H9 (cell line): ENCODE results near the gene TFF3. TPM values are rescaled to one million over a fixed set of nuclear protein-coding genes. Genes with fewer than 3 reads are reported as not detected.

Source experiments
- DNase-seq: peaks from one replicate; pipeline ENCODE4 v3.0.0-alpha.2; 2017
- H2AFZ ChIP-seq: one replicate; pipeline ENCODE4 v1.6.1; 2013; ENCODE audit warnings: mild to moderate bottlenecking, low read length, control low read depth, moderate library complexity
- H2AK5ac ChIP-seq: 2 replicates; pipeline ENCODE4 v1.6.1; 2013; ENCODE audit warnings: low read length, control low read depth, mixed read lengths; ENCODE audit not compliant: insufficient read length
- H2BK120ac ChIP-seq: one replicate; pipeline ENCODE4 v1.6.1; 2013; ENCODE audit warnings: low read depth, mild to moderate bottlenecking, low read length, control low read depth, inconsistent platforms; ENCODE audit not compliant: poor library complexity, severe bottlenecking
- H2BK12ac ChIP-seq: 2 replicates; pipeline ENCODE4 v1.6.1; 2013; ENCODE audit warnings: low read length, control low read depth, mixed read lengths, low read depth; ENCODE audit not compliant: insufficient read length
- H2BK15ac ChIP-seq: 2 replicates; pipeline ENCODE4 v1.6.1; 2013; ENCODE audit warnings: low read depth, low read length, control low read depth
- H2BK20ac ChIP-seq: one replicate; pipeline ENCODE4 v1.6.1; 2013; ENCODE audit warnings: low read depth, mild to moderate bottlenecking, low read length, control low read depth, inconsistent platforms; ENCODE audit not compliant: poor library complexity, severe bottlenecking
- H2BK5ac ChIP-seq: 2 replicates; pipeline ENCODE4 v1.6.1; 2013; ENCODE audit warnings: low read length, control low read depth, mixed read lengths; ENCODE audit not compliant: insufficient read length
- H3K14ac ChIP-seq: 2 replicates; pipeline ENCODE4 v1.6.1; 2013; ENCODE audit warnings: low read length, control low read depth; ENCODE audit not compliant: insufficient read depth
- H3K18ac ChIP-seq: 2 replicates; pipeline ENCODE4 v1.6.1; 2013; ENCODE audit warnings: low read depth, mild to moderate bottlenecking, mixed read lengths, low read length, control low read depth; ENCODE audit not compliant: insufficient read length
- H3K23ac ChIP-seq: 2 replicates; pipeline ENCODE4 v1.6.1; 2013; ENCODE audit warnings: low read length, control low read depth, mixed read lengths, low read depth; ENCODE audit not compliant: insufficient read length
- H3K23me2 ChIP-seq: 2 replicates; pipeline ENCODE4 v1.6.1; 2013; ENCODE audit warnings: low read depth, mild to moderate bottlenecking, mixed read lengths, low read length, control low read depth; ENCODE audit not compliant: insufficient read length, poor library complexity, severe bottlenecking
- H3K27ac ChIP-seq: 2 replicates; pipeline ENCODE4 v1.5.1; 2013; ENCODE audit warnings: low read length, control low read depth, mixed read lengths, low read depth; ENCODE audit not compliant: insufficient read length
- H3K27me3 ChIP-seq: 2 replicates; pipeline ENCODE4 v1.6.1; 2013; ENCODE audit warnings: low read length, control low read depth, inconsistent platforms; ENCODE audit not compliant: insufficient read depth
- H3K4ac ChIP-seq: 2 replicates; pipeline ENCODE4 v1.6.1; 2013; ENCODE audit warnings: low read depth, mild to moderate bottlenecking, control low read depth, inconsistent platforms, low read length, moderate library complexity
- H3K4me1 ChIP-seq: 2 replicates; pipeline ENCODE4 v1.6.1; 2013; ENCODE audit warnings: low read length, control low read depth, inconsistent platforms; ENCODE audit not compliant: insufficient read depth
- H3K4me2 ChIP-seq: 2 replicates; pipeline ENCODE4 v1.6.1; 2013; ENCODE audit warnings: low read length, control low read depth, mixed read lengths; ENCODE audit not compliant: insufficient read length, insufficient read depth
- H3K56ac ChIP-seq: 2 replicates; pipeline ENCODE4 v1.6.1; 2013; ENCODE audit warnings: low read depth, mild to moderate bottlenecking, mixed read lengths, low read length, control low read depth; ENCODE audit not compliant: insufficient read length
- H3K79me1 ChIP-seq: 2 replicates; pipeline ENCODE4 v1.6.1; 2013; ENCODE audit warnings: low read depth, mild to moderate bottlenecking, moderate library complexity, low read length, control low read depth, inconsistent platforms; ENCODE audit not compliant: insufficient read depth, poor library complexity, severe bottlenecking
- H3K79me2 ChIP-seq: 2 replicates; pipeline ENCODE4 v1.6.1; 2013; ENCODE audit warnings: low read length, control low read depth, inconsistent platforms; ENCODE audit not compliant: insufficient read depth
- H3K9ac ChIP-seq: 2 replicates; pipeline ENCODE4 v1.6.1; 2013; ENCODE audit warnings: low read length, control low read depth, mixed read lengths; ENCODE audit not compliant: insufficient read length; ENCODE audit errors: extremely low read depth
- H3K9me3 ChIP-seq: one replicate; pipeline ENCODE4 v1.6.1; 2013; ENCODE audit warnings: low read depth, low read length, inconsistent platforms; ENCODE audit not compliant: control insufficient read depth
- H3T11ph ChIP-seq: one replicate; pipeline ENCODE4 v1.6.1; 2013; ENCODE audit warnings: mild to moderate bottlenecking, low read length, control low read depth, inconsistent platforms
- H4K20me1 ChIP-seq: one replicate; pipeline ENCODE4 v1.6.1; 2013; ENCODE audit not compliant: control insufficient read depth, insufficient read length, insufficient read depth
- H4K5ac ChIP-seq: 2 replicates; pipeline ENCODE4 v1.6.1; 2013; ENCODE audit warnings: low read depth, mild to moderate bottlenecking, mixed read lengths, low read length, control low read depth; ENCODE audit not compliant: insufficient read length
- H4K8ac ChIP-seq: replicated peaks from 2 replicates; pipeline ENCODE4 v1.6.1; 2013; ENCODE audit warnings: low read length, control low read depth, mixed read lengths, low read depth; ENCODE audit not compliant: insufficient read length
- H4K91ac ChIP-seq: 2 replicates; pipeline ENCODE4 v1.6.1; 2013; ENCODE audit warnings: low read depth, mild to moderate bottlenecking, moderate library complexity, mixed read lengths, low read length, control low read depth; ENCODE audit not compliant: insufficient read length
- H3K27ac Mint-ChIP-seq, 3 experiments: 2 replicates in 2 of 3; 3 replicates in 1 of 3; pipeline ENCODE4 v1.8.0; 2020 to 2021; ENCODE audit warnings: mixed read lengths in 3 of 3, mild to moderate bottlenecking in 1 of 3, moderate library complexity in 1 of 3
- H3K27me3 Mint-ChIP-seq: 2 replicates; pipeline ENCODE4 v1.8.0; 2021; ENCODE audit warnings: low read depth, mild to moderate bottlenecking, moderate library complexity, mixed read lengths
- H3K36me3 Mint-ChIP-seq, 3 experiments: 2 replicates in 2 of 3; 3 replicates in 1 of 3; pipeline ENCODE4 v1.8.0; 2020 to 2021; ENCODE audit warnings: low read depth in 3 of 3, mixed read lengths in 3 of 3; ENCODE audit not compliant: insufficient read depth in 1 of 3
- H3K4me1 Mint-ChIP-seq, 2 experiments: 2 replicates each; pipeline ENCODE4 v1.8.0; 2020; ENCODE audit warnings: mixed read lengths in 2 of 2
- H3K4me3 Mint-ChIP-seq, 2 experiments: 2 replicates in 1 of 2; 3 replicates in 1 of 2; pipeline ENCODE4 v1.8.0; 2020 to 2021; ENCODE audit warnings: mild to moderate bottlenecking in 2 of 2, mixed read lengths in 2 of 2, moderate library complexity in 1 of 2
- H3K9me3 Mint-ChIP-seq, 2 experiments: 2 replicates in 1 of 2; 3 replicates in 1 of 2; pipeline ENCODE4 v1.8.0; 2020; ENCODE audit warnings: mild to moderate bottlenecking in 2 of 2, mixed read lengths in 2 of 2, moderate library complexity in 1 of 2
- WGBS: extraction: QIAGEN DNeasy Blood & Tissue Kit; methylation state at CpG from one replicate; pipeline ENCODE4 v1.1.7; 2013; ENCODE audit warnings: missing lambda C conversion rate, low lambda C conversion rate, mixed read lengths; ENCODE audit not compliant: insufficient read length; ENCODE audit errors: extremely low coverage; 5-methylcytosine and 5-hydroxymethylcytosine counted together
- total RNA-seq: library from RNA; stranded (reverse); gene quantifications from 2 replicates; pipeline ENCODE4 v1.2.1, GENCODE V29; 2021
- TF ChIP-seq, protein P1 (sequence below): fragments of 200-600 bp; sonication (generic); conservative IDR thresholded peaks from 3 replicates; pipeline ENCODE4 v1.8.0; 2021; ENCODE audit warnings: antibody characterized with exemption, mild to moderate bottlenecking

TFF3 gene
- total RNA-seq, 1 experiment from 2014 or later, result 1.5 TPM

DNA sequence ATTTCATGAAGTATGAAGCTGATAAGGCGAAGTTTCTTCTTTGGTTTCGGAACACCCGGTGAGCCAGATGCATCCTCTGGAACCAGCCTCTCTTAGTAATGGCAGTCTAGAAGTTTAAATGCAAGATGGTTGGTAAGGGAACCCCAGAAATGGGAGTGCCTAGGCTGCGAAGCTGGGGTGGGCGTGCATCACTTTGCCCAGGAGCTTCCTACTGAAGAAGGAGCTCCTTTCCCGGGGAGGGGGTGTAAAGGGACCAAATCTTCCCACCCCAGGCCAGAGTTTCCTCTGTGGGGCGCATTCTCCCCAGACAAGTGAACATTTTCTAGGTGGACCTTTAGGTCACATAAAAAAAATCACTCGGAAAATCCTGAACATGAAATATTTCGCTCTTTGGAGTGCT is 31.2 kb upstream of the TFF3 start:
- no peak overlapping the region for H2AK5ac ChIP-seq

More for the DNA sequence above, 31.2 kb upstream of the TFF3 start:
- Histone ChIP-seq H4K8ac (no peak overlapping the region), H3K56ac (no peak overlapping the region), H3K4me1 (0 out of 2 replicates have a peak, but pooled peaks cover 1% of the 10 kb centered on the region), H2AFZ (no peak overlapping the region), H3K14ac (no peak overlapping the region), H3K27ac (no peak overlapping the region), H4K20me1 (no peaks in the 10 kb centered on the region), H4K91ac (no peak overlapping the region), H3K79me2 (no peaks in the 10 kb centered on the region), H3K23ac (no peak overlapping the region), H3K4me2 (no peak overlapping the region), H4K5ac (no peak overlapping the region), H3T11ph (no peak overlapping the region), H2BK15ac (no peak overlapping the region), H3K9me3 (no peaks in the 10 kb centered on the region), H3K79me1 (no peaks in the 10 kb centered on the region), H2BK20ac (no peak overlapping the region), H3K18ac (no peak overlapping the region), H3K4ac (no peak overlapping the region), H2BK120ac (no peak overlapping the region), H3K27me3 (no peaks in the 10 kb centered on the region), H2BK12ac (no peak overlapping the region), H3K23me2 (no peaks in the 10 kb centered on the region), H3K9ac (no peak overlapping the region), H2BK5ac (no peak overlapping the region)
- no peak for DNase-seq
- Mint-ChIP-seq H3K9me3 (no peaks in the 10 kb centered on the region; a peak in 1 of 5 replicates), H3K27me3 (peaks cover 2% of the 10 kb centered on the region), H3K36me3 (no peaks in the 10 kb centered on the region), H3K4me1 (peaks cover 0 to 3% of the 10 kb centered on the region in 2 experiments; a peak in 1 of 4 replicates), H3K27ac (no peak overlapping the region), H3K4me3 (no peak overlapping the region)
- TF ChIP-seq, protein P1, sequence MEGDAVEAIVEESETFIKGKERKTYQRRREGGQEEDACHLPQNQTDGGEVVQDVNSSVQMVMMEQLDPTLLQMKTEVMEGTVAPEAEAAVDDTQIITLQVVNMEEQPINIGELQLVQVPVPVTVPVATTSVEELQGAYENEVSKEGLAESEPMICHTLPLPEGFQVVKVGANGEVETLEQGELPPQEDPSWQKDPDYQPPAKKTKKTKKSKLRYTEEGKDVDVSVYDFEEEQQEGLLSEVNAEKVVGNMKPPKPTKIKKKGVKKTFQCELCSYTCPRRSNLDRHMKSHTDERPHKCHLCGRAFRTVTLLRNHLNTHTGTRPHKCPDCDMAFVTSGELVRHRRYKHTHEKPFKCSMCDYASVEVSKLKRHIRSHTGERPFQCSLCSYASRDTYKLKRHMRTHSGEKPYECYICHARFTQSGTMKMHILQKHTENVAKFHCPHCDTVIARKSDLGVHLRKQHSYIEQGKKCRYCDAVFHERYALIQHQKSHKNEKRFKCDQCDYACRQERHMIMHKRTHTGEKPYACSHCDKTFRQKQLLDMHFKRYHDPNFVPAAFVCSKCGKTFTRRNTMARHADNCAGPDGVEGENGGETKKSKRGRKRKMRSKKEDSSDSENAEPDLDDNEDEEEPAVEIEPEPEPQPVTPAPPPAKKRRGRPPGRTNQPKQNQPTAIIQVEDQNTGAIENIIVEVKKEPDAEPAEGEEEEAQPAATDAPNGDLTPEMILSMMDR, result no peak
- WGBS, result no CpG with 5 or more reads among the region's 9 CpGs
